A673 (cell line): ENCODE data around the gene PAQR7. TPM values are rescaled to one million over a fixed set of nuclear protein-coding genes. Genes with fewer than 3 reads are reported as not detected.

Experiments
- Bru-seq: library from RNA; stranded (reverse); fragments of 400-500 nt; gene quantifications from one replicate; lab custom pipeline; 2021; lab: Mats Ljungman, UMichigan
- BruChase-seq, 2 experiments: library from RNA; stranded (reverse); fragments of 400-500 nt; gene quantifications; one replicate each; lab custom pipeline; 2021; lab: Mats Ljungman, UMichigan
- BruUV-seq: library from RNA; stranded (reverse); fragments of 400-500 nt; replicated peaks from 2 replicates; lab custom pipeline; 2021; lab: Mats Ljungman, UMichigan
- CTCF ChIA-PET: fragments of 300-600 bp; sonication (Branson Sonifier 250); formaldehyde crosslinking; loops from one replicate; lab custom pipeline; 2022; ENCODE audit warnings: antibody characterized with exemption; lab: Charles Lee
- POLR2A ChIA-PET: fragments of 300-600 bp; sonication (Branson Sonifier 250); formaldehyde crosslinking; loops from one replicate; lab custom pipeline; 2022; ENCODE audit warnings: antibody characterized with exemption; ENCODE audit not compliant: low non-redundant PET; lab: Charles Lee
- DNase-seq: peaks from one replicate; pipeline ENCODE4 v3.0.0-alpha.2; 2015; ENCODE audit warnings: low spot score
- H3K27ac ChIP-seq: fragments of 200-600 bp; sonication (generic); 2 replicates; pipeline ENCODE4 v1.5.1; 2016; ENCODE audit warnings: mixed run types, low read depth, mild to moderate bottlenecking, mixed read lengths, antibody characterized with exemption, low read length; ENCODE audit not compliant: poor library complexity, severe bottlenecking
- H3K27me3 ChIP-seq: fragments of 200-600 bp; sonication (generic); replicated peaks from 2 replicates; pipeline ENCODE4 v1.6.1; 2017; ENCODE audit warnings: mixed run types, low read depth, mild to moderate bottlenecking, mixed read lengths, antibody characterized with exemption, low read length; ENCODE audit not compliant: insufficient read depth, poor library complexity
- H3K36me3 ChIP-seq: fragments of 200-600 bp; sonication (generic); 2 replicates; pipeline ENCODE4 v1.6.1; 2016; ENCODE audit warnings: mixed run types, mild to moderate bottlenecking, mixed read lengths, antibody characterized with exemption, low read length; ENCODE audit not compliant: insufficient read depth, poor library complexity, severe bottlenecking
- H3K4me1 ChIP-seq: fragments of 200-600 bp; sonication (generic); 2 replicates; pipeline ENCODE4 v1.6.1; 2017; ENCODE audit warnings: mixed run types, mild to moderate bottlenecking, mixed read lengths, antibody characterized with exemption, low read length; ENCODE audit not compliant: insufficient read depth, poor library complexity, severe bottlenecking
- H3K4me3 ChIP-seq: fragments of 200-600 bp; sonication (generic); 2 replicates; pipeline ENCODE4 v1.5.1; 2016; ENCODE audit warnings: low read depth, mixed run types, mild to moderate bottlenecking, mixed read lengths, low read length; ENCODE audit not compliant: poor library complexity, severe bottlenecking
- H3K9me3 ChIP-seq: fragments of 200-600 bp; sonication (generic); 2 replicates; pipeline ENCODE4 v1.6.1; 2016; ENCODE audit warnings: mixed run types, low read depth, mild to moderate bottlenecking, mixed read lengths, antibody characterized with exemption, low read length; ENCODE audit not compliant: poor library complexity, severe bottlenecking
- EZH2 ChIP-seq: fragments of 200-600 bp; sonication (generic); IDR thresholded peaks from 2 replicates; pipeline ENCODE4 v1.6.1; 2017; ENCODE audit warnings: borderline replicate concordance, low read depth, mild to moderate bottlenecking, mixed read lengths, antibody characterized with exemption, low read length; ENCODE audit not compliant: poor library complexity, severe bottlenecking
- intact Hi-C: fragments of 100-400 bp; cut with micrococcal nuclease; formaldehyde crosslinking; loops from one replicate; pipeline ENCODE4 v1.10.0; 2022; ENCODE audit not compliant: unreplicated experiment
- long read RNA-seq: library from polyadenylated mRNA; stranded (forward); transcript quantifications from one replicate; pipeline ENCODE4 v2.0.0, GENCODE V29; 2022
- total RNA-seq: library from RNA; stranded (reverse); gene quantifications from 2 replicates; pipeline ENCODE4 v1.2.3, GENCODE V29; 2021
- TF ChIP-seq, protein P1 (sequence below): fragments of 300-800, 200-600 bp; sonication (generic); conservative IDR thresholded peaks from 2 replicates; pipeline ENCODE4 v1.5.1; 2017; ENCODE audit warnings: low read depth, mild to moderate bottlenecking, antibody characterized with exemption, low read length, moderate library complexity, mixed read lengths

The PAQR7 gene, protein sequence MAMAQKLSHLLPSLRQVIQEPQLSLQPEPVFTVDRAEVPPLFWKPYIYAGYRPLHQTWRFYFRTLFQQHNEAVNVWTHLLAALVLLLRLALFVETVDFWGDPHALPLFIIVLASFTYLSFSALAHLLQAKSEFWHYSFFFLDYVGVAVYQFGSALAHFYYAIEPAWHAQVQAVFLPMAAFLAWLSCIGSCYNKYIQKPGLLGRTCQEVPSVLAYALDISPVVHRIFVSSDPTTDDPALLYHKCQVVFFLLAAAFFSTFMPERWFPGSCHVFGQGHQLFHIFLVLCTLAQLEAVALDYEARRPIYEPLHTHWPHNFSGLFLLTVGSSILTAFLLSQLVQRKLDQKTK
- total RNA-seq (2.9 and 3.0 TPM in 2 replicates), Bru-seq, nascent RNA (percentile 48 among the genes with signal in this experiment), BruChase-seq, experiment 1, labeled RNA remaining after a 2-hour chase (percentile 58 among the genes with signal in this experiment), BruChase-seq, experiment 2, labeled RNA remaining after a 6-hour chase (percentile 62 among the genes with signal in this experiment)
- long read RNA-seq, partial matches to known transcripts, result 0 of 1 reads
- long read RNA-seq, other reads (novel, unspliced or antisense), result 1 of 1 reads

DNA sequence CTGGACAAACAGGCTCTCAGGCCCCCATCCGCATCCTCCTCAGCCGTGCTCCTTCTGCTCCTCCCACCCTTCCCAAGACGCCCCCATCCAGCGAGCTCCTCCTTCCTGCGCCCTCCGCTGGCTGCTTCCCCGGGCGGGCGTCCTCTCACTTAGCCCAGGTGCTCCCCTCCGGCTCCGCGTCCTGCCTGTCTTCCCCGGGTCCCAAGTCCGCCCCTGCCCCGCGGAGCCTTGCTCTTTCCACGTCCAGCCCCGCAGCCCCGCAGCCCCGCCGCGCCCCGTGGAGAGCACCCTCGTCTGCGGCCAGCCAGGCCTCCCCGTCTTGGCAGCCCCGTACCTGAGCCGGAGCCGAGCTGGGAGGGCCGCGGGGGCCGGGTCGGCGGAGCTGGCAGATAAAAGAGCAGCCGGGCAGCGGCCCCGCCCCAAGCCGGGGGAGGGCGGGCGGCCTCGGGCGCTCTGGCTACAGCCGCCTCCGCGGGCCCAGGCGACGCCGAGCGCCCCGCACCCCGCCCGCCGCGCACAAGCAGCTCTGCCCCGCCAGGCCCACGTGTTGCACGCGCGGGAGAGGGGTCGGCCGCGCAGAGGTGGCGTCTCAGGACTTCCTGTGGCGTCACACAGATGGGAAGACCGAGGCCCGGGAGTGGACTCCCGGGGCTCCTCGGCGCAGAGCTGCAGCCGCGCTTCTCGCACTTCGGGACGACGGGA, at the start of gene PAQR7:
Gene PAQR7, minus strand, starts transcription at position 555 of the 702 bp plus-strand sequence. CDS start 11,869 bp downstream, outside the sequence.
- DNase-seq, result peak; percentile 62
- ChIA-PET POLR2A (interaction anchor here (0.6 kb wide), 1 partner anchor 56 kb away, joined by 3 read pairs; the partner anchor contains the start of gene MTFR1L), CTCF (no interaction called here)
- H3K4me3 ChIP-seq, result peak within 1 kb of the TSS; percentile 54
- peaks cover 7% of the 10 kb centered on the region for H3K4me1 ChIP-seq
- H3K36me3 ChIP-seq, result no peaks in the 10 kb centered on the region
- no peaks in the 10 kb centered on the region for H3K27me3 ChIP-seq
- H3K27ac ChIP-seq, result no peak within 1 kb of the TSS
- no peaks in the 10 kb centered on the region for H3K9me3 ChIP-seq
- intact Hi-C loops, result no loop called here
- TF ChIP-seq, protein P1, sequence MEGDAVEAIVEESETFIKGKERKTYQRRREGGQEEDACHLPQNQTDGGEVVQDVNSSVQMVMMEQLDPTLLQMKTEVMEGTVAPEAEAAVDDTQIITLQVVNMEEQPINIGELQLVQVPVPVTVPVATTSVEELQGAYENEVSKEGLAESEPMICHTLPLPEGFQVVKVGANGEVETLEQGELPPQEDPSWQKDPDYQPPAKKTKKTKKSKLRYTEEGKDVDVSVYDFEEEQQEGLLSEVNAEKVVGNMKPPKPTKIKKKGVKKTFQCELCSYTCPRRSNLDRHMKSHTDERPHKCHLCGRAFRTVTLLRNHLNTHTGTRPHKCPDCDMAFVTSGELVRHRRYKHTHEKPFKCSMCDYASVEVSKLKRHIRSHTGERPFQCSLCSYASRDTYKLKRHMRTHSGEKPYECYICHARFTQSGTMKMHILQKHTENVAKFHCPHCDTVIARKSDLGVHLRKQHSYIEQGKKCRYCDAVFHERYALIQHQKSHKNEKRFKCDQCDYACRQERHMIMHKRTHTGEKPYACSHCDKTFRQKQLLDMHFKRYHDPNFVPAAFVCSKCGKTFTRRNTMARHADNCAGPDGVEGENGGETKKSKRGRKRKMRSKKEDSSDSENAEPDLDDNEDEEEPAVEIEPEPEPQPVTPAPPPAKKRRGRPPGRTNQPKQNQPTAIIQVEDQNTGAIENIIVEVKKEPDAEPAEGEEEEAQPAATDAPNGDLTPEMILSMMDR, result 0 out of 2 replicates have a peak, but pooled peaks have one; percentile 28
- TF ChIP-seq EZH2, result no peak
- no TSS peak for BruUV-seq

DNA sequence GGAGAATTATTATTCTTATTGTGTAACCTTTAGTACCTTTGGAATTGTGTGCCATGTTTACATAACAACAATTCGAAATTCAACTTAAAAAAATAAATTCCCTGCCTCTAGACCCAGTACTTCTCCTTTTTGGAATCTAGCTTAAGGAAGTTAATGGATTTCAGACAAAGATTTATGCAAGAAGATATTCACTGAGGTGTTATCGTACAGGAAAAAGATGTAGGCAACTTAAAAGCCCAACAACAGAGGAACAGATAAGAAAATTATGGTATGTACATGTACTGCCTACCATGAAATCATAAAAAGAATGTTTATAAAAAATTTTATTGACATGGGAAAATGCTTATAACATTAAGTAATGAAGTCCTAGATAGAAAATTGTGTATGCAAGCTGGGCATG, 48.9 kb upstream of the PAQR7 start:
- DNase-seq, result no peak
- H3K9me3 ChIP-seq, result no peaks in the 10 kb centered on the region
- ChIA-PET CTCF (no interaction called here), POLR2A (no interaction called here)
- H3K27ac ChIP-seq, result no peak overlapping the region
- H3K36me3 ChIP-seq, result no peaks in the 10 kb centered on the region
- TF ChIP-seq, protein P1, result no peak
- no peak for TF ChIP-seq EZH2
- H3K27me3 ChIP-seq, result no peaks in the 10 kb centered on the region
- no peak overlapping the region for H3K4me3 ChIP-seq
- BruUV-seq, result no TSS peak
- peaks cover 10% of the 10 kb centered on the region for H3K4me1 ChIP-seq
- intact Hi-C loops, result no loop called here

DNA sequence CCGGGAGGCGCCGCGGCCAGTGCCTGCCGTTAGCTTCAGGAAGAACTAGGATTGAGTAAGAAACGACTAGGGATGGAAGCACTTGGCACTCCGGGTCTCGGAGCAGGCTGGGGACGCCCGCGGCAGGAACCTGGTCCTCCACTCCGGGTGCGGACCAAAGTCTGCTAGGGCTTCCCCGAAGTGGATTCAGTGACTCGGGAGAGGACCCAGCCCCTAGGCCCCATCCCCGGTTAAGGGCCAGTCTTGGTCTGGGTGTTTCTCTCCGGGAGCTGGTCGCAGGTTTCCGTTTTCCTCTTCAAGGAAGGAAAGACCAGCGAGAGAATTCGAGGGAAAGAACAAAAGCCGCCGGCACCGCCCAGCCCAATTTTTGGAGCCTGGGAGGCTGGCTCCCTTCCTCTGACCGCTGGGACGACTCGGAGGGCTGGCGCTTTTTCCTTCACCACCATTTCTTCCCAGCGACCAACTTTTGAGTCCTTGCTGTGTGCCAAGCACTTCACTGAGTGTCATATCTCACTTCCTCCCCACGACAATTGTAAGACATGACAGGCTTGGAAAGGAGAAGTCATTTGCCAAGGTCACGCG, 47.6 kb upstream of the PAQR7 start:
- ChIA-PET POLR2A (interaction anchor here (0.5 kb wide), 1 partner anchor 17 kb away, joined by 3 read pairs; the partner anchor contains the start of gene STMN1), CTCF (no interaction called here)
- H3K4me1 ChIP-seq, result peaks cover 10% of the 10 kb centered on the region
- no peaks in the 10 kb centered on the region for H3K27me3 ChIP-seq
- intact Hi-C loops, result no loop called here
- peak overlapping the region; percentile 27 for H3K27ac ChIP-seq
- TF ChIP-seq EZH2, result no peak
- TF ChIP-seq, protein P1, result no peak
- DNase-seq, result peak; percentile 54
- H3K36me3 ChIP-seq, result no peaks in the 10 kb centered on the region
- BruUV-seq, result no TSS peak
- H3K4me3 ChIP-seq, result peak overlapping the region; percentile 52
- no peaks in the 10 kb centered on the region for H3K9me3 ChIP-seq
